HEK293 (cell line): Measurements from ENCODE around the gene ANTXR2.

Experiments
- BCL11A ChIP-seq: fragments of 450-650 bp; formaldehyde crosslinking; IDR thresholded peaks from 2 replicates; pipeline ENCODE4 v1.5.1; 2016; ENCODE audit warnings: low read depth, missing biosample characterization, missing genetic modification characterization
- HOXA7 ChIP-seq: sonication (generic); formaldehyde crosslinking; IDR thresholded peaks from 2 replicates; pipeline ENCODE4 v1.8.1; 2022; ENCODE audit warnings: missing genetic modification reagents, borderline replicate concordance
- SCRT1 ChIP-seq: fragments of 450-650 bp; formaldehyde crosslinking; IDR thresholded peaks from 2 replicates; pipeline ENCODE4 v1.5.1; 2016; ENCODE audit warnings: missing biosample characterization, missing genetic modification characterization, borderline replicate concordance
- ZFP3 ChIP-seq: fragments of 450-650 bp; formaldehyde crosslinking; IDR thresholded peaks from 2 replicates; pipeline ENCODE4 v1.5.1; 2016; ENCODE audit warnings: low read depth, missing biosample characterization, missing genetic modification characterization
- ZNF792 ChIP-seq: fragments of 450-650 bp; formaldehyde crosslinking; IDR thresholded peaks from 2 replicates; pipeline ENCODE4 v1.5.1; 2016; ENCODE audit warnings: missing biosample characterization, missing genetic modification characterization
- TF ChIP-seq, protein P1 (sequence below): fragments of 450-650 bp; formaldehyde crosslinking; IDR thresholded peaks from 2 replicates; pipeline ENCODE4 v1.5.1; 2016; ENCODE audit warnings: missing biosample characterization, missing genetic modification characterization
- TF ChIP-seq, protein P2 (sequence below): fragments of 450-650 bp; formaldehyde crosslinking; IDR thresholded peaks from 2 replicates; pipeline ENCODE4 v1.5.1; 2016; ENCODE audit warnings: missing biosample characterization, missing genetic modification characterization

DNA sequence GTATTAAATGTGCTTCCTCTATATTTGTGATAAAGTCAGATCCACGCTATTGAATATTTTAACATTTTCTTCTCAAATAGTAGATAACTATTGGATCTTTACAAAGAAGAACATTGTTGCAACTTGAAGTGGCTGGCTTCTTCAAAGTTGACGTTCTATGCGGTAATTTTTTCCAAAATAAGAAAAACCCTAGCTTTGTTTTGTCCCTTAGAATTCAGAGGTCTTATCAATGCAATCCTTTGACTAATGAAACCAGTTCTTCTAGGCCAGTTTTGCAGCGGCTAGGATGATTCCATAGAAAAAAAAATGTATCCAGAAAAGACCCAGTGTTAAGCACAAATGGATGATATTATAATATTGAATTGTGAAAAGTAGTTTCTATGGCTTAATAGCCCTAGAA lies 89.6 kb downstream of the ANTXR2 start:
- TF ChIP-seq, protein P1, sequence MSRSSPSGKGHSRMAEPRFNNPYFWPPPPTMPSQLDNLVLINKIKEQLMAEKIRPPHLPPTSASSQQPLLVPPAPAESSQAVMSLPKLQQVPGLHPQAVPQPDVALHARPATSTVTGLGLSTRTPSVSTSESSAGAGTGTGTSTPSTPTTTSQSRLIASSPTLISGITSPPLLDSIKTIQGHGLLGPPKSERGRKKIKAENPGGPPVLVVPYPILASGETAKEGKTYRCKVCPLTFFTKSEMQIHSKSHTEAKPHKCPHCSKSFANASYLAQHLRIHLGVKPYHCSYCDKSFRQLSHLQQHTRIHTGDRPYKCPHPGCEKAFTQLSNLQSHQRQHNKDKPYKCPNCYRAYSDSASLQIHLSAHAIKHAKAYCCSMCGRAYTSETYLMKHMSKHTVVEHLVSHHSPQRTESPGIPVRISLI (tag by site-specific recombination) = no peak
- TF ChIP-seq, protein P2, sequence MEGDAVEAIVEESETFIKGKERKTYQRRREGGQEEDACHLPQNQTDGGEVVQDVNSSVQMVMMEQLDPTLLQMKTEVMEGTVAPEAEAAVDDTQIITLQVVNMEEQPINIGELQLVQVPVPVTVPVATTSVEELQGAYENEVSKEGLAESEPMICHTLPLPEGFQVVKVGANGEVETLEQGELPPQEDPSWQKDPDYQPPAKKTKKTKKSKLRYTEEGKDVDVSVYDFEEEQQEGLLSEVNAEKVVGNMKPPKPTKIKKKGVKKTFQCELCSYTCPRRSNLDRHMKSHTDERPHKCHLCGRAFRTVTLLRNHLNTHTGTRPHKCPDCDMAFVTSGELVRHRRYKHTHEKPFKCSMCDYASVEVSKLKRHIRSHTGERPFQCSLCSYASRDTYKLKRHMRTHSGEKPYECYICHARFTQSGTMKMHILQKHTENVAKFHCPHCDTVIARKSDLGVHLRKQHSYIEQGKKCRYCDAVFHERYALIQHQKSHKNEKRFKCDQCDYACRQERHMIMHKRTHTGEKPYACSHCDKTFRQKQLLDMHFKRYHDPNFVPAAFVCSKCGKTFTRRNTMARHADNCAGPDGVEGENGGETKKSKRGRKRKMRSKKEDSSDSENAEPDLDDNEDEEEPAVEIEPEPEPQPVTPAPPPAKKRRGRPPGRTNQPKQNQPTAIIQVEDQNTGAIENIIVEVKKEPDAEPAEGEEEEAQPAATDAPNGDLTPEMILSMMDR (tag by site-specific recombination) = no peak
- TF ChIP-seq HOXA7 (CRISPR knock-in tag) = no peak
- TF ChIP-seq SCRT1 = no peak
- TF ChIP-seq BCL11A = no peak
- TF ChIP-seq ZNF792 (tag by site-specific recombination) = no peak
- no peak for TF ChIP-seq ZFP3 (tag by site-specific recombination)
